IPS-NIHi7 (cell line): ENCODE results near the gene HES4.
"Not testable (repeated sequence)": the region's sequence is repeated elsewhere in the genome, so short reads cannot be mapped to it uniquely, and the experiment has no call there.

Experiments
- DNase-seq: peaks from one replicate; pipeline ENCODE4 v3.0.0; 2012; ENCODE audit warnings: mixed read lengths; ENCODE audit errors: extremely low spot score

The HES4 gene

GRCh38 chr1:1018321-1018685 lies 18.4 kb upstream of the HES4 start:
- DNase-seq: not testable (repeated sequence)

GRCh38 chr1:1017397-1018320 lies 17.8 kb upstream of the HES4 start:
- not testable (repeated sequence) for DNase-seq

GRCh38 chr1:1014799-1015681 lies 15.1 kb upstream of the HES4 start:
- DNase-seq: no peak

- DNase-seq: no peak
These were observed 14.2 kb upstream of the HES4 start for GRCh38 chr1:1013922-1014648.

GRCh38 chr1:1013105-1013921 lies 13.4 kb upstream of the HES4 start, which contains the start of gene ISG15:
TSS of gene ISG15 (plus strand) at chr1:1013497. CDS start at chr1:1013574, 77 bp downstream.
- peak; percentile 63 for DNase-seq

- not testable (repeated sequence) for DNase-seq
These were observed 12.8 kb upstream of the HES4 start for GRCh38 chr1:1012736-1013104.

DNA sequence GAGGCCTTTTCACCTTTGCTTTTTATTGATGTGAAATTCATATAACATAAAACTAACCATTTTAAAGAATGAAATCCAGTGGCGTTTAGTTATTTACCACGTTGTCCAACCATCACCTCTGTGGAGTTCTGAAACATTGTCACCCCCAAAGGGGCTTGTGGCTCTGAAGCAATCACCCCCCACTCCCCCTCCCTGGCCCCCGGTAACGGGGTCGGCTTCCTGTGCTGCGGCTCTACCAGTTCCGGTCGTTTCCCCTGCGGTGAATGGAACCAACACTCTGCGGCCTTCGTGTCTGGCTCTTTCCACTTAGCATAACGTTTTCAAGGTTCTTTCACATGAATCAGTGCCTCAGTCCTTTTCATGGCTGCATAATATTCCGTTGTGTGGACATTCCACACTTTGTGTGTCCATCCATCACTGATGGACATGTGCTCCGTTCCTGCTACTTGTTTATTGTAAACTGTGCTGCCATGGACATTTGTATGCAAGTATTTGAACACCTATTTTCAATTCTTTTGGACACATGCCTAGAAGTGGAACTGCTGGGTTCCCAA lies 11.6 kb upstream of the HES4 start:
- DNase-seq: no peak

- not testable (repeated sequence) for DNase-seq
These were observed 10.2 kb upstream of the HES4 start for GRCh38 chr1:1010131-1010530.

- no peak for DNase-seq
These were observed 6.6 kb upstream of the HES4 start for GRCh38 chr1:1006305-1007159.

- no peak for DNase-seq
These were observed 5.9 kb upstream of the HES4 start for GRCh38 chr1:1005774-1006304.

DNA sequence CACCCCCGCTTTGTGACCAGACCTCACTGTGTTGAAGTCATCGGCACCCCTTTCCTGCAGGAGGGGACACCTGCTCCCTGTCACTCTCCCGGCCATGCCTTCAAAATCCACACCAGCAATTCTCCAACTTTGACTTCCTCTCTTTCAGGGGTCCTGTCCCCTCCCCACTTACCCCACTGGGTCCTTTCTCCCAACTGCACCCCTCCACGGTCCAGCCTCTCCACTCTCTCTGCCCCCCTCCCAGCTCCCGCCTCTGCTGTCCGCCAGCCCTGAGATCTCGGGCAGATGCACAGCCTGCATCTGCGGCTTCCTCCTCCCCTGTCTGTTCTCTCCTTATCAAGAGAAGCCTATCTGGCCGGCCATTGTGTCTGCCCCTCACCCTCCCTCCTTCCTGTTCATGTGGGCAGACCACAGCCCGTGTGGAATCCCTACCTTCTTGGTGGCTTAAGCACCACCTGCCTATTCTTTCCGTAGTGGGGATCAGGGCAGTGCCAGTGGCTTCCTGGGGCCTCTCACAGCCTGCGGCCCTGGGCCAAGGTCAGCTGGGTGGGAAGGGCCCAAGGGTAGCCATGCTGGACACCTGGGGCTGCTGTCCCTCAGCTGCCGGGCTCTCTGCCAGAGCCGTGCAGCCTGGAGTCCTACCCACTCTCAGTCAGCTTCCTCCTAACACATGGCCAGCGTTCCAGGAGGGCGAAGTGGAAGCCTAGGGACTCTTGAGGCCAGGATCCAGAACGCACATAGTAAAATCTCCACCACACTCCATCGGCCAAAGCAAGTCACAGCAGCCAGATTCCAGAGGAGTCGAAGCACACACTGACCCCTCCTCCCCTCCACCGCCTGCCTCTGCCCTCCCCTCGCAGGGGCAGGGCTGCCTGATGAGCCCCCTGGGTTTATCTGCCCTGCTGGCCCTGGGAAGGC lies 5.1 kb upstream of the HES4 start:
- DNase-seq: no peak

- DNase-seq: no peak
These were observed 4.5 kb upstream of the HES4 start for GRCh38 chr1:1004420-1004779.

DNA sequence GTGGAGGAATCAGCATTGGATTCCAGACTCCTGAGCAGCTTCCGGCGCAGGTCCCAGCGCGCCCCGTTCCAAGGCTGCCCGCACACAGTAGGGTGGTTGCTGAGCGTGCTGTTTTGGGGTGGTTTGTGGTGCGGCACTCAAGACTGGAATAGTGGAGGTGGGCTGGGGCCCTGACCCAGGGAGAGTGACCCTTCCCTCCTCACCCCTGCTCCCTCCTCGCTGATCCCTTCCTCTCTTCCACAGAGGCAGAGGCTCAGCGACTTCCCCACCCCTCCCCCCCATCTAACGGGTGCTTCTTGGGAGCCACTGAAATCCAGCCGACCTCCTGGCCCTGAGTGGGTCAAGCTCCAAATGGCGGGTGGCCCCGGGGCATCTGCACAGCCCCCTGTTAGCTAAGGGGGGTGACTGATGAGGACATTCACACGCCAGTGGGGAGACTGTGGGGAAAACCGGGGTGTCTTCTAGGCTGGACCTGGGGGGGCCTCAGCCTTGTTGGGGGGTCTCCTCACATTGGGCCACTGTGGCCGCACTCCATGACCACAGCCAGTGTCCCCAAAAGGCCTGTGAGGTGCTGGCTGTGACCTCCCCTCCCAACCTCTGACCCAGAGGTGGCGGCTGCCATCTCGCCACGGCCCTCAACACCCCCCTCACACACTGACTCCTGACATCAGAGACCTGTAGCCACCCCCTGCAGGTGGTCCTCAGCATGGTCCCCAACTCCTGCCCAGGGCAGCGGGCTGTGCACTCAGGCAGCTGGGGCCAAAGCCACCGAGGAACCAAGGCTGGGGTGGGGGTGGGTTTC lies 3.9 kb upstream of the HES4 start:
- DNase-seq: no peak

GRCh38 chr1:1001057-1001783 lies 1.3 kb upstream of the HES4 start:
- DNase-seq: no peak

GRCh38 chr1:1000357-1001056 lies 610 bp upstream of the HES4 start:
- no peak for DNase-seq

GRCh38 chr1:998995-999724 lies 737 bp downstream of the HES4 start:
- DNase-seq: no peak
